ENCODE results near the gene KMT5B. TPM values are rescaled to one million over a fixed set of nuclear protein-coding genes. Genes with fewer than 3 reads are reported as not detected.

Gene KMT5B
- total RNA-seq, 1 experiment from 2014 or later: 46.4 TPM

DNA sequence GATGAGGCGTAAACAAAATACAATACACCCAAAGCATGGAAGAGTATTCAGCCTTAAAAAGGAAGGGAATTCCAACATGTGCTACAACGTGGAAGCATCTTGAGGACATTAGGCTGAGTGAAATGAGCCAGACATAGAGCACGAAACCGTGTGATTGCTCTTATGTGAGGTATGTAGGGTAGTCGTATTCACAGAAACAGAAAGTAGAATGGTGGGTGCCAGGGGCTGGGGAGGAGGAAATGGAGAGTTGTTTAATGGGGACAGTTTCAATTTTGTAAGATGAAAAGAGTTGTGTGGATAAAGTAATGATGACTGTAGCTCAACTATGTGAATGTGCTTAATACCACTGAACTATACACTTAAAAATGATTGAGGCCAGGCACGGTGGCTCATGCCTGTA is 10.2 kb upstream of the KMT5B start:
- BruUV-seq (replicated peaks): no TSS peak
- no peak for DNase-seq (ENCODE audit: unreplicated experiment)
- Mint-ChIP-seq H3K27ac (ENCODE audit: low read depth, unreplicated experiment) (no peak overlapping the region), H3K4me3 (ENCODE audit: unreplicated experiment) (no peak overlapping the region), H3K9me3 (ENCODE audit: unreplicated experiment) (no peaks in the 10 kb centered on the region), H3K27me3 (ENCODE audit: insufficient read depth, unreplicated experiment) (peaks cover 14% of the 10 kb centered on the region), H3K36me3 (ENCODE audit: insufficient read depth, unreplicated experiment) (no peaks in the 10 kb centered on the region), H3K4me1 (ENCODE audit: insufficient read depth, unreplicated experiment) (no peaks in the 10 kb centered on the region)
- intact Hi-C loops (cut with micrococcal nuclease): no loop called here
- ChIA-PET POLR2A (no interaction called here), CTCF (no interaction called here)
- TF ChIP-seq, protein P1, sequence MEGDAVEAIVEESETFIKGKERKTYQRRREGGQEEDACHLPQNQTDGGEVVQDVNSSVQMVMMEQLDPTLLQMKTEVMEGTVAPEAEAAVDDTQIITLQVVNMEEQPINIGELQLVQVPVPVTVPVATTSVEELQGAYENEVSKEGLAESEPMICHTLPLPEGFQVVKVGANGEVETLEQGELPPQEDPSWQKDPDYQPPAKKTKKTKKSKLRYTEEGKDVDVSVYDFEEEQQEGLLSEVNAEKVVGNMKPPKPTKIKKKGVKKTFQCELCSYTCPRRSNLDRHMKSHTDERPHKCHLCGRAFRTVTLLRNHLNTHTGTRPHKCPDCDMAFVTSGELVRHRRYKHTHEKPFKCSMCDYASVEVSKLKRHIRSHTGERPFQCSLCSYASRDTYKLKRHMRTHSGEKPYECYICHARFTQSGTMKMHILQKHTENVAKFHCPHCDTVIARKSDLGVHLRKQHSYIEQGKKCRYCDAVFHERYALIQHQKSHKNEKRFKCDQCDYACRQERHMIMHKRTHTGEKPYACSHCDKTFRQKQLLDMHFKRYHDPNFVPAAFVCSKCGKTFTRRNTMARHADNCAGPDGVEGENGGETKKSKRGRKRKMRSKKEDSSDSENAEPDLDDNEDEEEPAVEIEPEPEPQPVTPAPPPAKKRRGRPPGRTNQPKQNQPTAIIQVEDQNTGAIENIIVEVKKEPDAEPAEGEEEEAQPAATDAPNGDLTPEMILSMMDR (IDR thresholded peaks at IDR 0.05; ENCODE audit: unreplicated experiment): no peak

GRCh38 chr11:68221406-68221805 is 8.3 kb upstream of the KMT5B start:
- no peak overlapping the region for H3K27ac Mint-ChIP-seq (ENCODE audit: low read depth, unreplicated experiment)
- H3K4me3 Mint-ChIP-seq (ENCODE audit: unreplicated experiment): no peak overlapping the region
- no peak for DNase-seq (ENCODE audit: unreplicated experiment)
- BruUV-seq (replicated peaks): no TSS peak
- H3K9me3 Mint-ChIP-seq (ENCODE audit: unreplicated experiment): no peaks in the 10 kb centered on the region
- peaks cover 26% of the 10 kb centered on the region for H3K27me3 Mint-ChIP-seq (ENCODE audit: insufficient read depth, unreplicated experiment)
- POLR2A ChIA-PET: interaction anchor here (1.6 kb wide), 1 partner anchor 10 kb away, joined by 7 read pairs; no protein-coding TSS in a partner anchor
- H3K4me1 Mint-ChIP-seq (ENCODE audit: insufficient read depth, unreplicated experiment): no peaks in the 10 kb centered on the region
- TF ChIP-seq, protein P1 (IDR thresholded peaks at IDR 0.05; ENCODE audit: unreplicated experiment): no peak
- CTCF ChIA-PET: no interaction called here
- no peaks in the 10 kb centered on the region for H3K36me3 Mint-ChIP-seq (ENCODE audit: insufficient read depth, unreplicated experiment)
- intact Hi-C loops (cut with micrococcal nuclease): no loop called here

DNA sequence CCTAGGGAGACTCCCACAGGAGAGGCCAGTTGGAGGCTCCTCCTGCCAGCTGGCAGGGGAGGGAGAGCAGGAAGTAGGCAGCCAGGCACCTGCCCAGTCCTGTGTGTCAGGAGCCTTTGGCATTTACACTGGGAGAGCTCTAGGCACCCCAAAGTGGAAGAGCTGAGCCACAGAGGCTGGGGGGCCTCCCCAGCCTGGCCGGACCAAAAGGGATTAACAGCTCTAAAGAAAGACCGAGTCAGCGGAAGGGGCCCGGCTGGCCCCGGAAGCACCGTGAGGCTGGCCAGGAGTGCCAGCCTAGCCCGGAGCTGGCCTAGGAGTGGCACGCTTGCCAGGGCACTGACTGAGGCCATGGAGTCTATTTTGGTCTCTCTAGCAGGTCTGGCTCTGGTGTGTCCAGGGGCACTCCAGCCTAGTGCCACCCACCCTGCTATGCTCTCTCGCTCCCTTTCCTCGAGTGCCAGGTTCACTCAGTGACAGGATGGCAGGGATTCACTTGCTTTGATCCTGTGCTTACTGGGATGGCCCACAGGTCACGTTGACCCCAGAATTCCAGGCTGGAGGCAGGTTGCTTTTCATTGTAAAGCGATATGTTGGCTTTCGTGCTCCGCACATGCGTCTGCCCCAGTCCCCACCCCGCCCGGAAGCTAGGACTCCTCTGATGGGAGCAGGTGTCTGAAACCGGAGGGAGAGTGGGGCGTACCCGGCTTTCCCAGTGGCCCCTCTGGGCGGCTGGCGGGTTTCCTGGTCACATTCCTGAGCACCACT is 3.3 kb upstream of the KMT5B start:
- Mint-ChIP-seq H3K36me3 (ENCODE audit: insufficient read depth, unreplicated experiment) (no peaks in the 10 kb centered on the region), H3K27me3 (ENCODE audit: insufficient read depth, unreplicated experiment) (peaks cover 26% of the 10 kb centered on the region), H3K27ac (ENCODE audit: low read depth, unreplicated experiment) (no peak overlapping the region), H3K9me3 (ENCODE audit: unreplicated experiment) (no peaks in the 10 kb centered on the region), H3K4me3 (ENCODE audit: unreplicated experiment) (no peak overlapping the region), H3K4me1 (ENCODE audit: insufficient read depth, unreplicated experiment) (peaks cover 15% of the 10 kb centered on the region)
- ChIA-PET CTCF (interaction anchor here (0.6 kb wide), 1 partner anchor 198 kb away, joined by 3 read pairs; no protein-coding TSS in a partner anchor), POLR2A (interaction anchor here (0.8 kb wide), 1 partner anchor 9 kb away, joined by 3 read pairs; no protein-coding TSS in a partner anchor)
- BruUV-seq (replicated peaks): no TSS peak
- TF ChIP-seq, protein P1 (IDR thresholded peaks at IDR 0.05; ENCODE audit: unreplicated experiment): no peak
- no peak for DNase-seq (ENCODE audit: unreplicated experiment)
- intact Hi-C loops (cut with micrococcal nuclease): no loop called here

- intact Hi-C loops (cut with micrococcal nuclease): no loop called here
- Mint-ChIP-seq H3K4me3 (ENCODE audit: unreplicated experiment) (peak overlapping the region; percentile 91), H3K27me3 (ENCODE audit: insufficient read depth, unreplicated experiment) (peaks cover 26% of the 10 kb centered on the region), H3K9me3 (ENCODE audit: unreplicated experiment) (no peaks in the 10 kb centered on the region), H3K4me1 (ENCODE audit: insufficient read depth, unreplicated experiment) (peaks cover 22% of the 10 kb centered on the region), H3K27ac (ENCODE audit: low read depth, unreplicated experiment) (peak overlapping the region; percentile 35), H3K36me3 (ENCODE audit: insufficient read depth, unreplicated experiment) (no peaks in the 10 kb centered on the region)
- no TSS peak for BruUV-seq (replicated peaks)
- POLR2A ChIA-PET: interaction anchor here (0.6 to 0.8 kb wide), 3 partner anchors 9 to 661 kb away, joined by 3 read pairs; no protein-coding TSS in a partner anchor
- TF ChIP-seq, protein P1 (IDR thresholded peaks at IDR 0.05; ENCODE audit: unreplicated experiment): no peak
- CTCF ChIA-PET: interaction anchor here (0.6 to 1.0 kb wide), 2 partner anchors 42 to 197 kb away, joined by 3 to 4 read pairs; no protein-coding TSS in a partner anchor
- no peak for DNase-seq (ENCODE audit: unreplicated experiment)
These were observed 2.6 kb upstream of the KMT5B start for GRCh38 chr11:68215524-68216170.
